Limb (tissue), 2 donors: ENCODE results near the gene DGKH.
"Not testable (repeated sequence)": the region's sequence is repeated elsewhere in the genome, so short reads cannot be mapped to it uniquely, and the experiment has no call there.

Source experiments
- DNase-seq, 2 donors: peaks; one replicate each; pipeline ENCODE4 v3.0.0-alpha.2; 2016; ENCODE audit errors: extremely low spot score in 2 of 2

Gene DGKH

GRCh38 chr13:42219876-42220275, 171.4 kb downstream of the DGKH start:
- no peak for DNase-seq

GRCh38 chr13:42221121-42221765, 172.8 kb downstream of the DGKH start:
- DNase-seq = no peak

- DNase-seq = no peak
Measured at GRCh38 chr13:42223681-42224080, 175.2 kb downstream of the DGKH start.

- no peak for DNase-seq
Measured at GRCh38 chr13:42225051-42225450, 176.6 kb downstream of the DGKH start.

GRCh38 chr13:42226759-42227158, 178.3 kb downstream of the DGKH start:
- DNase-seq = not testable (repeated sequence)

- DNase-seq = no peak
Measured at GRCh38 chr13:42228527-42228926, 180.1 kb downstream of the DGKH start.

- no peak for DNase-seq
Measured at GRCh38 chr13:42229287-42229686, 180.8 kb downstream of the DGKH start.

GRCh38 chr13:42232671-42233070, 184.2 kb downstream of the DGKH start:
- no peak for DNase-seq

- DNase-seq = no peak
Measured at GRCh38 chr13:42233726-42234125, 185.3 kb downstream of the DGKH start.

GRCh38 chr13:42239161-42239560, 190.7 kb downstream of the DGKH start:
- DNase-seq = no peak

GRCh38 chr13:42239644-42240043, 191.2 kb downstream of the DGKH start:
- no peak for DNase-seq

GRCh38 chr13:42246541-42246940, 198.1 kb downstream of the DGKH start:
- no peak for DNase-seq

GRCh38 chr13:42247883-42248282, 199.4 kb downstream of the DGKH start:
- DNase-seq = no peak

GRCh38 chr13:42255886-42256285, 207.4 kb downstream of the DGKH start:
- DNase-seq = no peak

GRCh38 chr13:42258747-42259146, 210.3 kb downstream of the DGKH start:
- no peak for DNase-seq

- no peak for DNase-seq
Measured at GRCh38 chr13:42259515-42259914, 211.1 kb downstream of the DGKH start.

GRCh38 chr13:42260903-42261654, 212.6 kb downstream of the DGKH start:
- DNase-seq = no peak

- DNase-seq = peak; percentile 36 to 43
Measured at GRCh38 chr13:42266473-42266872, 218.0 kb downstream of the DGKH start.

- DNase-seq = no peak
Measured at GRCh38 chr13:42270160-42270856, 221.9 kb downstream of the DGKH start.

- DNase-seq = no peak
Measured at GRCh38 chr13:42270857-42271215, 222.4 kb downstream of the DGKH start.

- peak; percentile 96 for DNase-seq
Measured at GRCh38 chr13:42271337-42272114, 223.1 kb downstream of the DGKH start.
